OCI-LY3 (cell line): Measurements from ENCODE around the gene FMO5.

Source experiments
- CTCF ChIP-seq: fragments of 200-600, 300-600 bp; sonication (generic); IDR thresholded peaks from 2 replicates; pipeline ENCODE4 v1.5.1; 2014; ENCODE audit warnings: antibody characterized with exemption, low read length, low read depth
- EZH2phosphoT487 ChIP-seq: fragments of 200-600 bp; shearing (Covaris generic); IDR thresholded peaks from 2 replicates; pipeline ENCODE4 v1.6.1; 2018; ENCODE audit warnings: antibody characterized with exemption, mixed run types, low read depth

- TF ChIP-seq EZH2phosphoT487 (no peak), CTCF (no peak)
Measured at GRCh38 chr1:147213271-147213670, 11.9 kb downstream of the FMO5 start.
